ENCODE results near the gene JCHAIN. TPM values are rescaled to one million over a fixed set of nuclear protein-coding genes. Genes with fewer than 3 reads are reported as not detected.
"Not testable (repeated sequence)": the region's sequence is repeated elsewhere in the genome, so short reads cannot be mapped to it uniquely, and the experiment has no call there.

JCHAIN gene
- total RNA-seq, 1 donor = 5.9 TPM

- no peak for DNase-seq (ENCODE audit: low read depth in 2 of 3, low spot score in 2 of 3)
Measured at GRCh38 chr4:70691661-70692060, 25.4 kb upstream of the JCHAIN start.

- DNase-seq (ENCODE audit: low read depth in 2 of 3, low spot score in 2 of 3) = no peak
Measured at GRCh38 chr4:70688795-70689231, 22.5 kb upstream of the JCHAIN start.

- DNase-seq (ENCODE audit: low read depth in 2 of 3, low spot score in 2 of 3) = peak; percentile 92 to 96 (median 96)
Measured at GRCh38 chr4:70687821-70688794, 21.8 kb upstream of the JCHAIN start, which contains the start of gene UTP3. Gene UTP3, plus strand, starts transcription at chr4:70688532. Its CDS starts 146 bp downstream, at chr4:70688678.

- peak in 1 of 3 donors; percentile 13 for DNase-seq (ENCODE audit: low read depth in 2 of 3, low spot score in 2 of 3)
Measured at GRCh38 chr4:70687392-70687791, 21.1 kb upstream of the JCHAIN start.

GRCh38 chr4:70682142-70682541 lies 15.8 kb upstream of the JCHAIN start:
- DNase-seq (ENCODE audit: low read depth in 2 of 3, low spot score in 2 of 3) = not testable (repeated sequence)

- DNase-seq (ENCODE audit: low read depth in 2 of 3, low spot score in 2 of 3) = no peak
Measured at GRCh38 chr4:70681704-70682103, 15.4 kb upstream of the JCHAIN start.

- no peak for DNase-seq (ENCODE audit: low read depth in 2 of 3, low spot score in 2 of 3)
Measured at GRCh38 chr4:70680934-70681333, 14.6 kb upstream of the JCHAIN start.

GRCh38 chr4:70678383-70678999 lies 12.2 kb upstream of the JCHAIN start:
- DNase-seq (ENCODE audit: low read depth in 2 of 3, low spot score in 2 of 3) = no peak

- no peak for DNase-seq (ENCODE audit: low read depth in 2 of 3, low spot score in 2 of 3)
Measured at GRCh38 chr4:70676554-70677090, 10.3 kb upstream of the JCHAIN start.

GRCh38 chr4:70674731-70675130 lies 8.4 kb upstream of the JCHAIN start:
- DNase-seq (ENCODE audit: low read depth in 2 of 3, low spot score in 2 of 3) = no peak

- DNase-seq (ENCODE audit: low read depth in 2 of 3, low spot score in 2 of 3) = no peak
Measured at GRCh38 chr4:70674191-70674590, 7.9 kb upstream of the JCHAIN start.

GRCh38 chr4:70671091-70671490 lies 4.8 kb upstream of the JCHAIN start:
- DNase-seq (ENCODE audit: low read depth in 2 of 3, low spot score in 2 of 3) = no peak

- no peak for DNase-seq (ENCODE audit: low read depth in 2 of 3, low spot score in 2 of 3)
Measured at GRCh38 chr4:70670332-70671014, 4.2 kb upstream of the JCHAIN start.

- no peak for DNase-seq (ENCODE audit: low read depth in 2 of 3, low spot score in 2 of 3)
Measured at GRCh38 chr4:70667740-70668535, 1.6 kb upstream of the JCHAIN start.

- not testable (repeated sequence) for DNase-seq (ENCODE audit: low read depth in 2 of 3, low spot score in 2 of 3)
Measured at GRCh38 chr4:70661309-70661922, 4.9 kb downstream of the JCHAIN start.

GRCh38 chr4:70660106-70660505 lies 6.2 kb downstream of the JCHAIN start:
- no peak for DNase-seq (ENCODE audit: low read depth in 2 of 3, low spot score in 2 of 3)

- no peak for DNase-seq (ENCODE audit: low read depth in 2 of 3, low spot score in 2 of 3)
Measured at GRCh38 chr4:70658418-70658817, 7.9 kb downstream of the JCHAIN start.

- no peak for DNase-seq (ENCODE audit: low read depth in 2 of 3, low spot score in 2 of 3)
Measured at GRCh38 chr4:70657326-70657725, 9.0 kb downstream of the JCHAIN start.

GRCh38 chr4:70654605-70655011 lies 11.7 kb downstream of the JCHAIN start:
- DNase-seq (ENCODE audit: low read depth in 2 of 3, low spot score in 2 of 3) = peak in 2 of 3 donors; percentile 26 to 53

Data from hematopoietic multipotent progenitor cell (in vitro differentiated cells).